ENCODE measurements around the gene SAE1. TPM values are rescaled to one million over a fixed set of nuclear protein-coding genes. Genes with fewer than 3 reads are reported as not detected.

Gene SAE1
- total and polyA plus RNA-seq, 2 of the 4 experiments (the other 2 are of a cell fraction) = 165 to 184 TPM

- no peak overlapping the region for H2AFZ ChIP-seq (replicated peaks; ENCODE audit: low read length, poor library complexity)
- no peak overlapping the region for H4K8ac ChIP-seq (ENCODE audit: low read depth in 2 of 2, low read length in 2 of 2)
- H3K4ac ChIP-seq (ENCODE audit: low read depth, low read length) = no peak overlapping the region
- intact Hi-C loops (cut with micrococcal nuclease) = no loop called here
- no peak overlapping the region for H4K5ac ChIP-seq (ENCODE audit: low read depth, low read length)
- no peak overlapping the region for H3K4me2 ChIP-seq (ENCODE audit: low read depth, low read length)
- H2BK20ac ChIP-seq (ENCODE audit: low read depth, low read length) = no peak overlapping the region
- ChIA-PET POLR2A (ENCODE audit: unreplicated experiment) (interaction anchor here (0.5 to 0.7 kb wide), 2 partner anchors 10 to 471 kb away, joined by 3 to 16 read pairs; no protein-coding TSS in a partner anchor), CTCF (no interaction called here)
- peaks cover 77% of the 10 kb centered on the region for H4K20me1 ChIP-seq (ENCODE audit: insufficient read depth, low read length)
- BruUV-seq (replicated peaks) = no TSS peak
- TF ChIP-seq FOS (IDR thresholded peaks at IDR 0.05; ENCODE audit: low read depth, low read length) (no peak), USF2 (IDR thresholded peaks at IDR 0.05; ENCODE audit: low read depth, low read length) (no peak), CEBPB (IDR thresholded peaks at IDR 0.05; ENCODE audit: low read depth, low read length) (no peak), CTCF (conservative IDR thresholded peaks at IDR 0.05; ENCODE audit: low read depth, low read length) (no peak)
- H3K18ac ChIP-seq (ENCODE audit: low read depth, low read length) = no peak overlapping the region
- peak overlapping the region; percentile 13; the same call in 1 of the 2 replicates for H2AK5ac ChIP-seq (ENCODE audit: low read depth, low read length)
- H3K9ac ChIP-seq (ENCODE audit: low read depth, low read length) = no peak overlapping the region
- H3K23ac ChIP-seq (ENCODE audit: low read depth, low read length) = no peak overlapping the region
- H2BK120ac ChIP-seq (ENCODE audit: low read depth, low read length) = no peak overlapping the region
- no peak overlapping the region for H3K56ac ChIP-seq (ENCODE audit: extremely low read depth, insufficient read depth, low read length)
- peaks cover 15% of the 10 kb centered on the region for H3K36me3 ChIP-seq (ENCODE audit: control insufficient read depth, insufficient read depth, low read length)
- H3K9me1 ChIP-seq (ENCODE audit: insufficient read depth, low read length) = peaks cover 32% of the 10 kb centered on the region
- no peak overlapping the region for H2BK5ac ChIP-seq (ENCODE audit: low read depth, low read length, poor library complexity, severe bottlenecking)
- H3K27ac ChIP-seq (ENCODE audit: insufficient read depth, low read length) = no peak overlapping the region
- H3K4me1 ChIP-seq (ENCODE audit: control insufficient read depth, insufficient read depth, low read length) = peaks cover 7% of the 10 kb centered on the region
- ATAC-seq (ENCODE audit: low read depth) (no peak), DNase-seq (no peak)
- H2AK9ac ChIP-seq (replicated peaks; ENCODE audit: low read depth, low read length, poor library complexity) = peak overlapping the region; percentile 81
- dilution Hi-C loops (cut with HindIII; ENCODE audit: low sequenced_read_pairs, unreplicated experiment) = no loop called here
- no peaks in the 10 kb centered on the region for H3K9me3 ChIP-seq (ENCODE audit: control insufficient read depth, insufficient read depth, low read length)
- H2BK15ac ChIP-seq (ENCODE audit: low read depth, low read length) = no peak overlapping the region
- H3K14ac ChIP-seq (replicated peaks; ENCODE audit: low read depth, low read length) = no peak overlapping the region
- H3K27me3 ChIP-seq (ENCODE audit: control insufficient read depth, insufficient read depth, low read length) = no peaks in the 10 kb centered on the region
- no peak overlapping the region for H4K91ac ChIP-seq (ENCODE audit: insufficient read depth, low read depth, low read length)
- H3K4me3 ChIP-seq (ENCODE audit: insufficient read depth, low read depth, low read length) = no peak overlapping the region
- in situ Hi-C loops (cut with MboI; ENCODE audit: low sequenced_read_pairs) = no loop called here
- H3K79me1 ChIP-seq (ENCODE audit: low read depth in 1 of 2, low read length in 2 of 2) = peaks cover 42 to 87% of the 10 kb centered on the region in 2 experiments
- WGBS, 2 experiments (ENCODE audit: extremely low coverage in 2 of 2, insufficient read length in 1 of 2) = 81% methylated on average over 22 of the region's 31 CpGs; no CpG with 5 or more reads in 1 of the 2 experiments
These were observed 33.0 kb upstream of the SAE1 start for GRCh38 chr19:47097396-47098201.

All from IMR-90 (cell line).